Adrenal gland (tissue), 5 donors: ENCODE data around the gene SPATS2.

Experiments
- CTCF ChIP-seq, 6 experiments: fragments of 450-650 bp in 4 of 6; fragments of 200-600 bp in 2 of 6; sonication (generic) in 1 of 6; IDR thresholded peaks; 1 replicate in 5 of 6; 2 replicates in 1 of 6; pipeline versions ENCODE4 v1.5.1 to v1.8.0; 2016 to 2021; ENCODE audit warnings: antibody characterized with exemption in 6 of 6, mild to moderate bottlenecking in 2 of 6, moderate library complexity in 1 of 6
- POLR2A ChIP-seq, 2 donors: fragments of 450-650 bp; IDR thresholded peaks; one replicate each; pipeline ENCODE4 v1.6.1; 2017; ENCODE audit warnings: antibody characterized with exemption in 2 of 2, mild to moderate bottlenecking in 2 of 2, moderate library complexity in 1 of 2
- donor health status: DM: no; HTN: no; CAD: no.

GRCh38 chr12:49458816-49459215 is 91.6 kb downstream of the SPATS2 start:
- TF ChIP-seq CTCF (IDR thresholded peaks at IDR 0.05) (no peak), POLR2A (IDR thresholded peaks at IDR 0.05) (no peak)
